HepG2 (cell line): ENCODE data around the gene MRPS18C. TPM values are rescaled to one million over a fixed set of nuclear protein-coding genes. Genes with fewer than 3 reads are reported as not detected.

Experiments used
- ATAC-seq: fragments of 200-7000 bp; cut with Tn5 transposase; 3 replicates; pipeline ENCODE4 v1.9.1; 2020; ENCODE audit warnings: mild to moderate bottlenecking, moderate library complexity
- BruUV-seq: library from RNA; stranded (reverse); fragments of 400-500 nt; replicated peaks from 2 replicates; lab custom pipeline; 2021; lab: Mats Ljungman, UMichigan
- CTCF ChIA-PET: fragments of 300-600 bp; formaldehyde crosslinking; extraction: SDS; loops from one replicate; lab custom pipeline; 2021; ENCODE audit warnings: low total read pairs, inconsistent platforms, low intra/inter-chr PET ratio; lab: Yijun Ruan, JAX
- POLR2A ChIA-PET: fragments of 350-600 bp; sonication (Branson Sonifier 250); formaldehyde crosslinking; loops from one replicate; lab custom pipeline; 2020; ENCODE audit warnings: antibody characterized with exemption, inconsistent platforms; lab: Yijun Ruan, JAX
- DNase-seq: peaks from one replicate; pipeline ENCODE4 v3.0.0-alpha.2; 2015; ENCODE audit warnings: low spot score
- FAIRE-seq: peaks from 3 replicates; lab custom pipeline; 2011; peaks lifted over from hg19 to GRCh38; lab: Jason Lieb, UNC
- H2AFZ ChIP-seq: one replicate; pipeline ENCODE4 v1.6.1; 2011; ENCODE audit warnings: low read length, inconsistent platforms
- H3K27ac ChIP-seq: fragments of 300-600 bp; 3 replicates; pipeline ENCODE4 v1.8.0; 2011; ENCODE audit warnings: mixed run types, mild to moderate bottlenecking, mixed read lengths, low read length, inconsistent platforms; ENCODE audit not compliant: insufficient read depth; ENCODE audit errors: extremely low read length
- H3K27me3 ChIP-seq, 2 experiments: fragments of 200-600 bp in 1 of 2; 2 replicates in 1 of 2; 3 replicates in 1 of 2; pipeline versions ENCODE4 v1.6.0 to v1.8.0; 2011; ENCODE audit warnings: low read length in 2 of 2, mild to moderate bottlenecking in 2 of 2, moderate library complexity in 2 of 2, inconsistent platforms in 1 of 2; ENCODE audit not compliant: insufficient read depth in 2 of 2, control insufficient read depth in 1 of 2
- H3K36me3 ChIP-seq, 2 experiments: fragments of 200-600 bp in 1 of 2; replicated peaks in 1 of 2; 2 replicates in 1 of 2; 3 replicates in 1 of 2; pipeline versions ENCODE4 v1.5.1 to v1.8.0; 2011; ENCODE audit warnings: low read length in 2 of 2, inconsistent platforms in 1 of 2; ENCODE audit not compliant: insufficient read depth in 2 of 2, control insufficient read depth in 1 of 2
- H3K4me1 ChIP-seq: 2 replicates; pipeline ENCODE4 v1.5.1; 2012; ENCODE audit warnings: low read length, inconsistent platforms; ENCODE audit not compliant: insufficient read depth
- H3K4me2 ChIP-seq: 2 replicates; pipeline ENCODE4 v1.6.0; 2011; ENCODE audit warnings: low read depth, low read length, inconsistent platforms
- H3K4me3 ChIP-seq, 3 experiments: fragments of 200-600 bp in 1 of 3; sonication (generic), shearing (Covaris generic) in 1 of 3; replicated peaks in 1 of 3; 2 replicates each; pipeline ENCODE4 v1.5.1; 2011 to 2016; ENCODE audit warnings: low read length in 3 of 3, inconsistent platforms in 2 of 3, low read depth in 2 of 3, mild to moderate bottlenecking in 2 of 3, control low read depth in 1 of 3, mixed read lengths in 1 of 3; ENCODE audit not compliant: insufficient read depth in 1 of 3
- H3K79me2 ChIP-seq: one replicate; pipeline ENCODE4 v1.6.1; 2011; ENCODE audit warnings: low read length, inconsistent platforms; ENCODE audit not compliant: insufficient read depth
- H3K9ac ChIP-seq: 2 replicates; pipeline ENCODE4 v1.6.0; 2011; ENCODE audit warnings: mild to moderate bottlenecking, low read depth, low read length, inconsistent platforms; ENCODE audit not compliant: insufficient read depth
- H3K9me3 ChIP-seq: 2 replicates; pipeline ENCODE4 v1.5.1; 2012; ENCODE audit warnings: mild to moderate bottlenecking, low read length
- H4K20me1 ChIP-seq: 2 replicates; pipeline ENCODE4 v1.6.0; 2011; ENCODE audit warnings: inconsistent platforms, mild to moderate bottlenecking, low read length, moderate library complexity; ENCODE audit not compliant: insufficient read depth
- ARNT ChIP-seq: fragments of 450-650 bp; IDR thresholded peaks from 2 replicates; pipeline ENCODE4 v1.6.1; 2017
- ATF7 ChIP-seq, 2 experiments: fragments of 450-650 bp in 1 of 2; sonication (generic) in 1 of 2; formaldehyde crosslinking in 1 of 2; IDR thresholded peaks; 2 replicates each; pipeline versions ENCODE4 v1.4.0 to v1.6.1; 2016 to 2020; ENCODE audit warnings: antibody characterized with exemption in 1 of 2, mild to moderate bottlenecking in 1 of 2, missing genetic modification reagents in 1 of 2
- HES4 ChIP-seq: sonication (generic); formaldehyde crosslinking; IDR thresholded peaks from 2 replicates; pipeline ENCODE4 v1.9.0; 2021; ENCODE audit warnings: mild to moderate bottlenecking, missing genetic modification reagents, borderline replicate concordance
- MED8 ChIP-seq: sonication (generic); formaldehyde crosslinking; IDR thresholded peaks from 2 replicates; pipeline ENCODE4 v1.8.1; 2023; ENCODE audit warnings: mild to moderate bottlenecking, missing genetic modification reagents; ENCODE audit not compliant: insufficient replicate concordance
- NR0B2 ChIP-seq: sonication (generic); formaldehyde crosslinking; IDR thresholded peaks from 2 replicates; pipeline ENCODE4 v1.4.0; 2020; ENCODE audit warnings: mild to moderate bottlenecking, missing genetic modification reagents
- RFX3 ChIP-seq: IDR thresholded peaks from 2 replicates; pipeline ENCODE4 v1.6.1; 2016; ENCODE audit warnings: missing biosample characterization, missing genetic modification reagents
- SATB2 ChIP-seq: sonication (generic); formaldehyde crosslinking; IDR thresholded peaks from 2 replicates; pipeline ENCODE4 v1.5.0; 2020; ENCODE audit warnings: missing genetic modification reagents
- SP1 ChIP-seq, 2 experiments: fragments of 450-650 bp in 1 of 2; sonication (generic) in 1 of 2; formaldehyde crosslinking in 1 of 2; IDR thresholded peaks; 2 replicates each; pipeline versions ENCODE4 v1.4.0 to v1.6.1; 2016 to 2020; ENCODE audit warnings: missing genetic modification reagents in 1 of 2
- ZFP36L1 ChIP-seq: sonication (generic); formaldehyde crosslinking; IDR thresholded peaks from 2 replicates; pipeline ENCODE4 v1.8.0; 2022; ENCODE audit warnings: mild to moderate bottlenecking, missing genetic modification reagents, moderate library complexity
- ZNF503 ChIP-seq: sonication (generic); formaldehyde crosslinking; IDR thresholded peaks from 2 replicates; pipeline ENCODE4 v1.4.0; 2020; ENCODE audit warnings: missing genetic modification reagents
- ZNF556 ChIP-seq: sonication (generic); formaldehyde crosslinking; IDR thresholded peaks from 2 replicates; pipeline ENCODE4 v1.4.0; 2020; ENCODE audit warnings: mild to moderate bottlenecking, missing genetic modification reagents, borderline replicate concordance
- ZNF766 ChIP-seq: sonication (generic); formaldehyde crosslinking; IDR thresholded peaks from 2 replicates; pipeline ENCODE4 v1.5.0; 2020; ENCODE audit warnings: missing genetic modification reagents, borderline replicate concordance
- ZNF784 ChIP-seq: sonication (generic); formaldehyde crosslinking; IDR thresholded peaks from 2 replicates; pipeline ENCODE4 v1.5.1; 2020; ENCODE audit warnings: missing genetic modification reagents, mild to moderate bottlenecking, borderline replicate concordance
- ZZZ3 ChIP-seq: sonication (generic); formaldehyde crosslinking; IDR thresholded peaks from 2 replicates; pipeline ENCODE4 v1.4.0; 2020; ENCODE audit warnings: missing genetic modification reagents, mild to moderate bottlenecking, borderline replicate concordance
- WGBS: methylation state at CpG from one replicate; pipeline ENCODE4 v1.1.6; 2017; ENCODE audit warnings: low lambda C conversion rate; 5-methylcytosine and 5-hydroxymethylcytosine counted together
- in situ Hi-C: cut with HindIII; loops from 2 replicates; pipeline ENCODE4 v1.10.0; 2017; ENCODE audit warnings: low pct_unique_long_range_greater_than_20kb; ENCODE audit not compliant: extremely low pct_ligation_motif_present
- intact Hi-C: fragments of 100-400 bp; cut with micrococcal nuclease; formaldehyde crosslinking; loops from one replicate; pipeline ENCODE4 v1.10.0; 2022; ENCODE audit not compliant: unreplicated experiment
- polyA plus RNA-seq, 8 experiments: library from polyadenylated mRNA; depleted of rRNA in 3 of 8; stranded (reverse) in 7 of 8; unstranded in 1 of 8; fragments of >200 nt; fragmentation: Illumina TruSeq in 4 of 8; extraction: Trizol in 4 of 8; gene quantifications; 2 replicates each; pipeline versions ENCODE4 v1.2.1 to v1.2.3, GENCODE V29; 2011 to 2016; ENCODE audit warnings: low read depth in 4 of 8, missing spikeins in 1 of 8, mixed read lengths in 1 of 8; ENCODE audit not compliant: insufficient read depth in 1 of 8
- total RNA-seq, 5 experiments: library from RNA; depleted of rRNA; stranded (reverse); fragments of >200 nt; fragmentation: Illumina TruSeq; extraction: Trizol; gene quantifications; 2 replicates each; pipeline ENCODE4 v1.2.3, GENCODE V29; 2016; ENCODE audit warnings: low read depth in 1 of 5

The MRPS18C gene
- total and polyA plus RNA-seq, 2 of the 13 experiments (the other 11 are each of a cell fraction or from before 2014, with no cell fraction given), result 45.4 to 124 TPM

GRCh38 chr4:83455281-83456183 lies at the start of gene MRPS18C, which contains the start of gene HELQ (continued):
- TF ChIP-seq ZNF503 (CRISPR knock-in tag) (peak; percentile 75), ZNF766 (CRISPR knock-in tag) (peak; percentile 91; the same call in 1 of the 2 replicates), ZFP36L1 (CRISPR knock-in tag) (peak; percentile 88), MED8 (CRISPR knock-in tag) (peak; percentile 50)

- Histone ChIP-seq H3K27ac (no peak overlapping the region), H3K9ac (no peak overlapping the region), H3K9me3 (no peaks in the 10 kb centered on the region), H3K27me3 (no peaks in the 10 kb centered on the region), H3K4me3 (no peak overlapping the region), H3K79me2 (no peaks in the 10 kb centered on the region), H3K36me3 (no peaks in the 10 kb centered on the region; a peak in 1 of 5 replicates), H4K20me1 (no peaks in the 10 kb centered on the region), H2AFZ (no peak overlapping the region), H3K4me1 (peaks cover 14% of the 10 kb centered on the region), H3K4me2 (no peak overlapping the region)
- in situ Hi-C loops (no loop called here), intact Hi-C loops (no loop called here)
- no peak for DNase-seq
- no TSS peak for BruUV-seq
- 97% methylated on average over 1 of the region's 1 CpG for WGBS
- ChIA-PET POLR2A (no interaction called here), CTCF (no interaction called here)
- no peak for ATAC-seq
- no peak for FAIRE-seq
- TF ChIP-seq ZNF556 (no peak), SP1 (IDR thresholded peaks at IDR 0.05) (no peak), SP1 (CRISPR knock-in tag; IDR thresholded peaks at IDR 0.05) (no peak), ZZZ3 (CRISPR knock-in tag) (no peak), HES4 (no peak), SATB2 (CRISPR knock-in tag) (no peak), ATF7 (IDR thresholded peaks at IDR 0.05) (no peak), ATF7 (CRISPR knock-in tag; IDR thresholded peaks at IDR 0.05) (no peak), NR0B2 (CRISPR knock-in tag) (no peak), ZNF784 (CRISPR knock-in tag) (no peak), ARNT (no peak), RFX3 (CRISPR knock-in tag) (no peak)
Measured at GRCh38 chr4:83408908-83409307, 47.0 kb upstream of the MRPS18C start.
